ENCODE measurements around the gene SIAE. TPM values are rescaled to one million over a fixed set of nuclear protein-coding genes. Genes with fewer than 3 reads are reported as not detected.

Gene SIAE
- total and polyA plus RNA-seq, 2 donors (not counting 1 experiment from before 2014, with no cell fraction given), result 3.6 to 4.5 TPM

GRCh38 chr11:124719534-124719933 is 46.0 kb upstream of the SIAE start:
- no peak for DNase-seq
- Mint-ChIP-seq H3K9me3 (ENCODE audit: insufficient read depth) (no peaks in the 10 kb centered on the region), H3K27me3 (peaks cover 78% of the 10 kb centered on the region), H3K4me1 (peaks cover 50% of the 10 kb centered on the region), H3K4me3 (no peak overlapping the region), H3K27ac (no peak overlapping the region)
- no peak overlapping the region for H3K27ac ChIP-seq (ENCODE audit: low read length in 2 of 2)
- H4K20me1 ChIP-seq (ENCODE audit: control insufficient read depth, insufficient read depth, low read length, poor library complexity, severe bottlenecking), result no peaks in the 10 kb centered on the region
- no peak overlapping the region for H3K4me2 ChIP-seq (replicated peaks; ENCODE audit: low read depth, low read length, poor library complexity, severe bottlenecking)
- 90% methylated on average over 2 of the region's 2 CpGs for WGBS (ENCODE audit: insufficient coverage)
- no peaks in the 10 kb centered on the region for H3K9me3 ChIP-seq (ENCODE audit: control extremely low read depth in 1 of 3, control insufficient read depth in 2 of 3, insufficient read depth in 1 of 3, low read length in 2 of 3)
- no peak for TF ChIP-seq EZH2 (IDR thresholded peaks at IDR 0.05; ENCODE audit: borderline replicate concordance, insufficient read depth, low read depth, low read length, poor library complexity, severe bottlenecking)
- no peak for TF ChIP-seq CTCF (IDR thresholded peaks at IDR 0.05)
- H2AFZ ChIP-seq (ENCODE audit: insufficient read depth, low read depth, low read length, poor library complexity, severe bottlenecking), result no peak overlapping the region
- intact Hi-C loops (cut with micrococcal nuclease), result no loop called here
- peaks cover 32 to 41% of the 10 kb centered on the region in 2 donors for H3K4me1 ChIP-seq (ENCODE audit: control insufficient read depth in 2 of 2, insufficient read depth in 2 of 2, low read length in 2 of 2)
- ChIA-PET CTCF (no interaction called here), POLR2A (no interaction called here)
- H3K27me3 ChIP-seq (replicated peaks in 1 of 4; ENCODE audit: control extremely low read depth in 1 of 4, control insufficient read depth in 3 of 4, insufficient read depth in 4 of 4, low read length in 3 of 4), result peaks cover 0 to 56% (median 35%) of the 10 kb centered on the region in 4 experiments
- no peaks in the 10 kb centered on the region for H3K36me3 ChIP-seq (replicated peaks in 1 of 2; ENCODE audit: control extremely low read depth in 1 of 2, control insufficient read depth in 1 of 2, extremely low read depth in 1 of 2, insufficient read depth in 2 of 2, low read length in 1 of 2)
- no peak overlapping the region for H3K9ac ChIP-seq (ENCODE audit: low read length)
- no peaks in the 10 kb centered on the region for H3K79me2 ChIP-seq (ENCODE audit: control insufficient read depth, insufficient read depth, low read length)
- no peak overlapping the region for H3K4me3 ChIP-seq (ENCODE audit: control extremely low read depth in 1 of 5, extremely low read depth in 1 of 5, insufficient read depth in 1 of 5, low read depth in 2 of 5, low read length in 4 of 5)
- ATAC-seq (ENCODE audit: low read depth), result no peak

- TF ChIP-seq CTCF (IDR thresholded peaks at IDR 0.05), result no peak
- TF ChIP-seq EZH2 (IDR thresholded peaks at IDR 0.05; ENCODE audit: borderline replicate concordance, insufficient read depth, low read depth, low read length, poor library complexity, severe bottlenecking), result no peak
- Histone ChIP-seq H4K20me1 (ENCODE audit: control insufficient read depth, insufficient read depth, low read length, poor library complexity, severe bottlenecking) (no peaks in the 10 kb centered on the region), H3K27me3 (replicated peaks in 1 of 4; ENCODE audit: control extremely low read depth in 1 of 4, control insufficient read depth in 3 of 4, insufficient read depth in 4 of 4, low read length in 3 of 4) (peaks cover 0 to 58% (median 35%) of the 10 kb centered on the region in 4 experiments), H3K4me1 (ENCODE audit: control insufficient read depth in 2 of 2, insufficient read depth in 2 of 2, low read length in 2 of 2) (peaks cover 25 to 33% of the 10 kb centered on the region in 2 donors), H3K36me3 (replicated peaks in 1 of 2; ENCODE audit: control extremely low read depth in 1 of 2, control insufficient read depth in 1 of 2, extremely low read depth in 1 of 2, insufficient read depth in 2 of 2, low read length in 1 of 2) (no peaks in the 10 kb centered on the region), H3K9me3 (ENCODE audit: control extremely low read depth in 1 of 3, control insufficient read depth in 2 of 3, insufficient read depth in 1 of 3, low read length in 2 of 3) (no peaks in the 10 kb centered on the region), H3K79me2 (ENCODE audit: control insufficient read depth, insufficient read depth, low read length) (no peaks in the 10 kb centered on the region), H3K9ac (ENCODE audit: low read length) (no peak overlapping the region), H3K4me3 (ENCODE audit: control extremely low read depth in 1 of 5, extremely low read depth in 1 of 5, insufficient read depth in 1 of 5, low read depth in 2 of 5, low read length in 4 of 5) (no peak overlapping the region), H3K4me2 (replicated peaks; ENCODE audit: low read depth, low read length, poor library complexity, severe bottlenecking) (no peak overlapping the region), H2AFZ (ENCODE audit: insufficient read depth, low read depth, low read length, poor library complexity, severe bottlenecking) (no peak overlapping the region), H3K27ac (ENCODE audit: low read length in 2 of 2) (no peak overlapping the region)
- ATAC-seq (ENCODE audit: low read depth), result no peak
- DNase-seq, result no peak
- H3K4me3 Mint-ChIP-seq, result peak overlapping the region; percentile 9
- no peak overlapping the region for H3K27ac Mint-ChIP-seq
- WGBS (ENCODE audit: insufficient coverage), result 73% methylated on average over 9 of the region's 14 CpGs
- H3K27me3 Mint-ChIP-seq, result peaks cover 85% of the 10 kb centered on the region
- ChIA-PET POLR2A (no interaction called here), CTCF (no interaction called here)
- H3K9me3 Mint-ChIP-seq (ENCODE audit: insufficient read depth), result no peaks in the 10 kb centered on the region
- intact Hi-C loops (cut with micrococcal nuclease), result no loop called here
- peaks cover 42% of the 10 kb centered on the region for H3K4me1 Mint-ChIP-seq
Measured at GRCh38 chr11:124718801-124719200, 45.3 kb upstream of the SIAE start.
